ENCODE data around the gene PACRG. TPM values are rescaled to one million over a fixed set of nuclear protein-coding genes. Genes with fewer than 3 reads are reported as not detected.

The PACRG gene
- total and polyA plus RNA-seq, 2 of the 4 experiments (the other 2 are of a cell fraction): not detected

DNA sequence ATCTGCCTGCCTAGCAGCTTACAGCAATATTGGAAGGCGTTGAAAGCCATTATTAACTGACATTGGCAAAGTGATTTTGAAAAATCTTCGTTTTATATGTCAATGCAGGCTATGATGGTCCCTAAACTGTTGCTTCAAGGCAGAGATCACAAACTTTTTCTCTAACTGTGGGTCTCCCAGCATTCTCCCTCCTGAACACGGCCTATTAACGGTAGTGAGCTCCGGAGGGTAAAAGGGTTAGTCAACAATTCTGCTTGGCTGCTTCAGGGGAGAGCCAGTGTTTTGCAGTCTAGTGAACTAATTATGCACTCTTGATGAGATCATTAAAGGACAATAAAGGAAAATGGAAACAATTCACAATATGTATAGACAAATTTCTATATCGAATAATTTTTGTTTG is 424.9 kb downstream of the PACRG start:
- Histone ChIP-seq H2BK15ac (ENCODE audit: low read depth, low read length) (no peak overlapping the region), H3K23ac (ENCODE audit: low read depth, low read length) (no peak overlapping the region), H2BK120ac (ENCODE audit: low read depth, low read length) (no peak overlapping the region), H3K4me1 (ENCODE audit: control insufficient read depth, insufficient read depth, low read length) (no peaks in the 10 kb centered on the region), H3K79me1 (ENCODE audit: low read depth in 1 of 2, low read length in 2 of 2) (no peaks in the 10 kb centered on the region), H3K14ac (replicated peaks; ENCODE audit: low read depth, low read length) (no peak overlapping the region), H3K9ac (ENCODE audit: low read depth, low read length) (no peak overlapping the region), H3K36me3 (ENCODE audit: control insufficient read depth, insufficient read depth, low read length) (no peaks in the 10 kb centered on the region), H3K27me3 (ENCODE audit: control insufficient read depth, insufficient read depth, low read length) (no peaks in the 10 kb centered on the region), H2BK5ac (ENCODE audit: low read depth, low read length, poor library complexity, severe bottlenecking) (no peak overlapping the region), H3K4me3 (ENCODE audit: insufficient read depth, low read depth, low read length) (no peak overlapping the region), H4K91ac (ENCODE audit: insufficient read depth, low read depth, low read length) (no peak overlapping the region), H3K9me3 (ENCODE audit: control insufficient read depth, insufficient read depth, low read length) (peaks cover 45% of the 10 kb centered on the region), H2AK5ac (ENCODE audit: low read depth, low read length) (no peak overlapping the region), H3K9me1 (ENCODE audit: insufficient read depth, low read length) (no peaks in the 10 kb centered on the region), H4K20me1 (ENCODE audit: insufficient read depth, low read length) (no peaks in the 10 kb centered on the region), H3K4me2 (ENCODE audit: low read depth, low read length) (no peak overlapping the region), H2AFZ (replicated peaks; ENCODE audit: low read length, poor library complexity) (no peak overlapping the region), H3K27ac (ENCODE audit: insufficient read depth, low read length) (no peak overlapping the region), H2AK9ac (replicated peaks; ENCODE audit: low read depth, low read length, poor library complexity) (no peak overlapping the region), H3K56ac (ENCODE audit: extremely low read depth, insufficient read depth, low read length) (no peak overlapping the region), H3K18ac (ENCODE audit: low read depth, low read length) (no peak overlapping the region), H2BK20ac (ENCODE audit: low read depth, low read length) (no peak overlapping the region), H4K8ac (ENCODE audit: low read depth in 2 of 2, low read length in 2 of 2) (no peak overlapping the region), H4K5ac (ENCODE audit: low read depth, low read length) (no peak overlapping the region), H3K4ac (ENCODE audit: low read depth, low read length) (no peak overlapping the region)
- ChIA-PET CTCF (no interaction called here), POLR2A (ENCODE audit: unreplicated experiment) (no interaction called here)
- no TSS peak for BruUV-seq (replicated peaks)
- ATAC-seq (ENCODE audit: low read depth) (no peak), DNase-seq (no peak)
- dilution Hi-C loops (cut with HindIII; ENCODE audit: low sequenced_read_pairs, unreplicated experiment): no loop called here
- no peak for TF ChIP-seq MXI1 (IDR thresholded peaks at IDR 0.05; ENCODE audit: borderline replicate concordance, low read depth, low read length)
- TF ChIP-seq MAZ (IDR thresholded peaks at IDR 0.05; ENCODE audit: borderline replicate concordance, low read depth, low read length): no peak
- no peak for TF ChIP-seq CHD1 (IDR thresholded peaks at IDR 0.05; ENCODE audit: low read depth, low read length)
- TF ChIP-seq, protein P1, sequence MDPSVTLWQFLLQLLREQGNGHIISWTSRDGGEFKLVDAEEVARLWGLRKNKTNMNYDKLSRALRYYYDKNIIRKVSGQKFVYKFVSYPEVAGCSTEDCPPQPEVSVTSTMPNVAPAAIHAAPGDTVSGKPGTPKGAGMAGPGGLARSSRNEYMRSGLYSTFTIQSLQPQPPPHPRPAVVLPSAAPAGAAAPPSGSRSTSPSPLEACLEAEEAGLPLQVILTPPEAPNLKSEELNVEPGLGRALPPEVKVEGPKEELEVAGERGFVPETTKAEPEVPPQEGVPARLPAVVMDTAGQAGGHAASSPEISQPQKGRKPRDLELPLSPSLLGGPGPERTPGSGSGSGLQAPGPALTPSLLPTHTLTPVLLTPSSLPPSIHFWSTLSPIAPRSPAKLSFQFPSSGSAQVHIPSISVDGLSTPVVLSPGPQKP (IDR thresholded peaks at IDR 0.05; ENCODE audit: borderline replicate concordance, low read depth, low read length): no peak
- TF ChIP-seq FOS (IDR thresholded peaks at IDR 0.05; ENCODE audit: low read depth, low read length): no peak
- TF ChIP-seq NFE2L2 (IDR thresholded peaks at IDR 0.05; ENCODE audit: low read depth, low read length): no peak
- no peak for TF ChIP-seq MAFK (IDR thresholded peaks at IDR 0.05; ENCODE audit: low read depth, low read length)
- TF ChIP-seq RAD21 (IDR thresholded peaks at IDR 0.05; ENCODE audit: low read length): no peak
- TF ChIP-seq POLR2A (IDR thresholded peaks at IDR 0.05; ENCODE audit: low read depth, low read length): no peak
- TF ChIP-seq, protein P2, sequence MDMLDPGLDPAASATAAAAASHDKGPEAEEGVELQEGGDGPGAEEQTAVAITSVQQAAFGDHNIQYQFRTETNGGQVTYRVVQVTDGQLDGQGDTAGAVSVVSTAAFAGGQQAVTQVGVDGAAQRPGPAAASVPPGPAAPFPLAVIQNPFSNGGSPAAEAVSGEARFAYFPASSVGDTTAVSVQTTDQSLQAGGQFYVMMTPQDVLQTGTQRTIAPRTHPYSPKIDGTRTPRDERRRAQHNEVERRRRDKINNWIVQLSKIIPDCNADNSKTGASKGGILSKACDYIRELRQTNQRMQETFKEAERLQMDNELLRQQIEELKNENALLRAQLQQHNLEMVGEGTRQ (IDR thresholded peaks at IDR 0.05; ENCODE audit: low read depth, low read length): no peak
- no peak for TF ChIP-seq SMC3 (IDR thresholded peaks at IDR 0.05; ENCODE audit: low read depth, low read length)
- no peak for TF ChIP-seq CEBPB (IDR thresholded peaks at IDR 0.05; ENCODE audit: low read depth, low read length)
- TF ChIP-seq, protein P3, sequence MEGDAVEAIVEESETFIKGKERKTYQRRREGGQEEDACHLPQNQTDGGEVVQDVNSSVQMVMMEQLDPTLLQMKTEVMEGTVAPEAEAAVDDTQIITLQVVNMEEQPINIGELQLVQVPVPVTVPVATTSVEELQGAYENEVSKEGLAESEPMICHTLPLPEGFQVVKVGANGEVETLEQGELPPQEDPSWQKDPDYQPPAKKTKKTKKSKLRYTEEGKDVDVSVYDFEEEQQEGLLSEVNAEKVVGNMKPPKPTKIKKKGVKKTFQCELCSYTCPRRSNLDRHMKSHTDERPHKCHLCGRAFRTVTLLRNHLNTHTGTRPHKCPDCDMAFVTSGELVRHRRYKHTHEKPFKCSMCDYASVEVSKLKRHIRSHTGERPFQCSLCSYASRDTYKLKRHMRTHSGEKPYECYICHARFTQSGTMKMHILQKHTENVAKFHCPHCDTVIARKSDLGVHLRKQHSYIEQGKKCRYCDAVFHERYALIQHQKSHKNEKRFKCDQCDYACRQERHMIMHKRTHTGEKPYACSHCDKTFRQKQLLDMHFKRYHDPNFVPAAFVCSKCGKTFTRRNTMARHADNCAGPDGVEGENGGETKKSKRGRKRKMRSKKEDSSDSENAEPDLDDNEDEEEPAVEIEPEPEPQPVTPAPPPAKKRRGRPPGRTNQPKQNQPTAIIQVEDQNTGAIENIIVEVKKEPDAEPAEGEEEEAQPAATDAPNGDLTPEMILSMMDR (conservative IDR thresholded peaks at IDR 0.05; ENCODE audit: low read depth, low read length): no peak
- no peak for TF ChIP-seq BHLHE40 (IDR thresholded peaks at IDR 0.05; ENCODE audit: low read depth, low read length)
- no peak for TF ChIP-seq RCOR1 (IDR thresholded peaks at IDR 0.05; ENCODE audit: insufficient replicate concordance, low read length)
- no peak for TF ChIP-seq RFX5 (IDR thresholded peaks at IDR 0.05; ENCODE audit: low read depth, low read length)
- no CpG with 5 or more reads among the region's 6 CpGs for WGBS, 2 experiments (ENCODE audit: extremely low coverage in 2 of 2, insufficient read length in 1 of 2)
- in situ Hi-C loops (cut with MboI; ENCODE audit: low sequenced_read_pairs): no loop called here
- intact Hi-C loops (cut with micrococcal nuclease): no loop called here
